GM12865 (cell line): Measurements from ENCODE around the gene FOSB.
"Not testable (repeated sequence)": the region's sequence is repeated elsewhere in the genome, so short reads cannot be mapped to it uniquely, and the experiment has no call there.

Experiments used
- DNase-seq: peaks from one replicate; pipeline ENCODE4 v3.0.0; 2010; ENCODE audit warnings: low read depth
- H3K4me3 ChIP-seq: 2 replicates; pipeline ENCODE4 v1.5.1; 2011; ENCODE audit warnings: mild to moderate bottlenecking, low read depth, low read length, control low read depth
- CTCF ChIP-seq: IDR thresholded peaks from 2 replicates; pipeline ENCODE4 v1.5.1; 2011; ENCODE audit warnings: low read length, control low read depth, low read depth, inconsistent platforms; ENCODE audit not compliant: insufficient read depth; ENCODE audit errors: missing control alignments

FOSB gene

DNA sequence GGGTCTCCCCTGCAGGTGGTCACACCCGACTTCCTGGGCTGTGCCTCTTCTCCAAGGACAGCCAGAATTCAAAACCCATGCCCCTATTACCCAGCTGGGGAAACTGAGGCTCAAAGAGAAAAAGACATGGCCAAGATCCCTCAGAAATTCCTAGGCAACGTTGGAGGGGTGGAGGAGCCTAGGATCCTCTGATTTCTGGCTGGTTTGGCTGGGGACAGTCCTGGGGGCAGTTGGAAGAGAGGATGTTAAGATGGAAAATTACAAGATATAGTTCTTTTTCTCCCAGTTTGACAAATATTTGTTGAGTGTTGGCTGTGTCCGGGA, 41.9 kb downstream of the FOSB start:
- DNase-seq: no peak
- TF ChIP-seq CTCF: no peak
- H3K4me3 ChIP-seq: peak overlapping the region; percentile 95

GRCh38 chr19:45510352-45510751, 42.6 kb downstream of the FOSB start:
- DNase-seq: not testable (repeated sequence)
- peak overlapping the region; percentile 95 for H3K4me3 ChIP-seq

DNA sequence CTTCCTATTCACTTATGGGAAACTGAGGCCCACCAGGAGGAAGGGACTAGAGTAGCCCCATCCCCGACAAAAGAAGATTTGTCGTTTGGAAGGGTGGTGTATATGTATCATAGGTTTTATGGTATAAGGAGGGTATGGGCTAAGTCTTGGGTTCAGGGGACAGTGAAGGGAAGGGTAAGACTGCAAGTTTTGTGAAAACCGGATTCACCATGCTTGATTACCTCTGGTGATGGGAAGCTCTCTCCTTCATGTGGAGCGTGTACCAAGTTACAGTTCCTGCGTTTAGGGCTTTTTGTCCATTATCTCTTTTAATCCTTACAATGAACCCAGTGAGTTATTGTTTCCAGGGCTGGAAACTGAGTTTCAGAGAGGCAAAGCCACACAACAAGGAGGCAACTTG, 43.3 kb downstream of the FOSB start:
- DNase-seq: no peak
- no peak for TF ChIP-seq CTCF

GRCh38 chr19:45512881-45513483, 45.2 kb downstream of the FOSB start:
- H3K4me3 ChIP-seq: peak overlapping the region; percentile 23
- DNase-seq: no peak
- TF ChIP-seq CTCF: no peak

More for the DNA sequence above, 43.3 kb downstream of the FOSB start:
- H3K4me3 ChIP-seq: peak overlapping the region; percentile 9; the same call in 1 of the 2 replicates

GRCh38 chr19:45514376-45515051, 46.7 kb downstream of the FOSB start:
- no peak overlapping the region; the same call in 1 of the 2 replicates for H3K4me3 ChIP-seq
- TF ChIP-seq CTCF: no peak
- no peak for DNase-seq

DNA sequence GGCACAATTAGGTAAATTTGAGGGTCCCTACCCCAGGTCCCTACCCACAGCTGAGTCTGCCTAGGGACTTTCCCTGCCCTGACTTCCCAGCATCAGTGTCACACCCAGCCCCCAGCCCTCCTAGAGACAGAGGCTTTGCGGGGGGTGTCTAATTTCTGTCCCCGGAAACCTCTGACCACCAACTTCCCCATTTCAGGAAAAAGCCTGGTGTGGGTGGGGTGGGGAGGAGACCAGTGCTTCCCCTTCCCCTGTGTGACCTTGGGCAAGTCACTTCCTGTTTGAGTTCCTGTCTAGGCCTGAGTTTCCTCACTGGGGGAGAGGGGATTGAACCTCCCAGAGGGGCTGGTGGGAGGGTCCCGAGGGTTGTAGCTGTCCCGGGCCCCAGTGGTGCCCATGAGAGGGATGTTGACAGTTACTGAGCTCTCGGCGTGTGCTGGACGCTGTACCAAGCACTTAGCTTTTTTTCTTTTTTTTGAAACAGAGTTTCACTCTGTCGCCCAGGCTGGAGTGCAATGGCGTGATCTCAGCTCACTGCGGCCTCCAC, 47.4 kb downstream of the FOSB start:
- TF ChIP-seq CTCF: no peak
- no peak overlapping the region for H3K4me3 ChIP-seq
- peak; percentile 76 for DNase-seq

- no peak for DNase-seq
- no peak for TF ChIP-seq CTCF
- H3K4me3 ChIP-seq: no peak overlapping the region
These were observed 48.1 kb downstream of the FOSB start for GRCh38 chr19:45515807-45516401.
